ENCODE data around the gene TNFAIP2.

TNFAIP2 gene

GRCh38 chr14:103094406-103095209 lies 28.7 kb upstream of the TNFAIP2 start, which contains the start of gene EXOC3L4:
TSS of gene EXOC3L4 (plus strand) at chr14:103094725. CDS start at chr14:103100220, 5,495 bp downstream.
- DNase-seq, result no peak

DNA sequence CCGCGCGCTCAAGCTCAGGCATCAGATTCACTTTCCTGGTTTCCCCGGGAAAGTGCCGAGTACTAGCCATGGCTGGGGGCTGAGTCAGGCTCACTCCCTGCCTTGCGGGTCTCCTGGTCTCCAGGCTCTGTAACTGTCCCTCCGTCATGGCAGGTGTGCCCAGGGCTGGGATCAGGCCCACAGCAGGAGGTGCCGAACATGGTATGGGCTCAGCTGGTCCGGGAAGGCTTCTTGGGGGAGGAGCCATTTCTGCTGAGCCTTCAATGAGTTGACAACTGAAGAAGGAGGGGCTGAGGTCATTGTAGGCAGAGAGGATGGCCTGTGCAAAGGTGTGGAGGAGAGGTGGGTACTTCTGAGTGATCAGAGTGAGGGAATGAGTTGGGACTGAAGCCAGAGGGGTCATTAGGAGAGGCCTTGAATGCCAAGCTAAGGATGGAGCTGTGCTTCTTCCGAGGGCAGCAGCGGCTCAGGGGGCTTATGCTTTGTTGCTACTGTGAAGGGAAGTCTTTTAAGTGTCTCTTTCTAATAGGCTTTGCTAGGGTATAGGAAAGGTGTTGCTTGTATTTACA lies 28.0 kb upstream of the TNFAIP2 start:
- DNase-seq, result no peak

DNA sequence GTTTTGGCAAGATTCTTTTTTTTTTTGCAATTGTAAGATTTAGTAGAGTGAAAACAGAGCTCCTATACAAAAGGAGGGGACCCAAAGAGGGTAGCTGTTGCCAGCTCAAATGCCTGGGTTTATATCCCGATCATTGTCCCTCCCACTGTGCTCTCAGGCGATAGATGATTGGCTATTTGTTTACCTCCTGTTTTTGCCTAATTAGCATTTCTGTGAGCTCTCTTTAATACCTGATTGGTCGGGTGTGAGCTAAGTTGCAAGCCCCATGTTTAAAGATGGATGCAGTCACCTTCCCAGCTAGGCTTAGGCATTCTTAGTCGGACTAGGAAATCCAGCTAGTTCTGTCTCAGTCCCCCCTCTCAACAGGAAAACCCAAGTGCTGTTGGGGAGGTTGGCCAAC lies 26.9 kb upstream of the TNFAIP2 start:
- no peak for DNase-seq

DNA sequence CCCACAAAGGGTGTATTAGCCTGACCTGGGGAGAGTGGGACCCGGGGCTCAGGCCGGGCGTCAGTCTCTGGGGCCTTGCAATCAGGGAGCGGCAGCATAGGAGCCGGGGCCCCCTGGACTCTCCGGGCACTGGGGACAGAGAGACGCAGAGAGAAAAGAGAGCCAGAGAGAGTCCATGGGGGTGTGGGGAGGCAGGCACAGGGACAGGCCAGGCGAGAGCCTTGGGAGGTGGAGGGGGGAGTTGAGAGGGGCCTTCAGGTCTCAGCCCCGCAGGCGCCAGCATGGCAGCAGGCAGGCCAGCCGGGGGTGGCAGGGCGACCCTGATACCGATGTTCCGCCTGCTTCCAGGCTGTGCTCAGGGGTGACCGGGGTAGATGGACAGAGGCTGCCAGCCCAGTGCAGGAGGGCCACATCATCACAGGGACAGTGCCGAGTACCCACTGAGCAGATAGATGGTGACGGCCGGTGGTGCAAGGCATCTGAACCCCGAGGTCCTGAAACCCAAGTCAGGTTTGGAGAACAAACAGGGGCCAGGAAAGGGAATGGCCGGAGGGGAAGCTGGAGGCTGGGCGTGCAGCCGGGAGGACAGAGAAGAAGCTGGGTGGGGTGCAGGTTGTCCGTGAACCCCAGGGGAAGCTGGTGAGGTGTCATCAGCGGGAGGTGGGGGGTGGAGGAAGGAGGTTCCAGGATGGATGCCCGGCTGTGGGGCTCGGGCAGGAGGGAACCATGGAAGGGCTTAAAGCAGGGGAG lies 25.8 kb upstream of the TNFAIP2 start:
- no peak for DNase-seq

GRCh38 chr14:103097994-103098957 lies 25.0 kb upstream of the TNFAIP2 start:
- no peak for DNase-seq

DNA sequence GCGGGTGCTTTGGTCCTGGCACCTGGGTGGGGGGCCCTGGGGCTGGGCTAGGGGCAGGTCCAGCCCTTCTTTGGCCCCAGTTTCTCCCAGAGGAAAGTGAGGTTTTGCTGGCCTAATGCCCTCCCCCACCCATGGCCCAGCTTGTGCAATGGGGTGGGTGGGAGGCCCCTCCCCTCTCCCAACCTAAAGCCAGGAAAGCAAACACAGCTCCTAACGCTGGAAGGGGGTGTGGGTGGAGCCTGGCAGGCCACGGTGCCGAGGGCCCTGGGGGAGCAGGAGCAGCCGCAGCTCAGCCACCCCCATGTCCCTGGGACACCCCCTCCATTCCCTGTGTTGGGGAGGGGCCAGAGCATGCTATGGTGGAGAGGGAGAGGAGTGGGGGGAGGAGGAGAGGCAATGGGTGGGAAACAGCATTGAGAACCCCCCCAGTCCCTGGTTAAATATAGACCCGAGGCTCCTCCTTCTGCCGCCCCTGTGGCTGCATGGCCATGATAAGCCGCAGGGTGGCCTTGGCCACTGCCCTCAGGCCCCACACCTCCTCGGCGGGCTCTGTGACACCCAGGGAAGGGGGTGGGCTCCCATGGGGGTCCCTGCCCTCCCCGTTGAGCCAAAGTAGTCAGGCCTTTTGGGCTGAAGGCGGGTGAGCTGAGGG lies 24.1 kb upstream of the TNFAIP2 start:
- no peak for DNase-seq

GRCh38 chr14:103099733-103100280 lies 23.5 kb upstream of the TNFAIP2 start:
- no peak for DNase-seq

GRCh38 chr14:103100281-103101121 lies 22.8 kb upstream of the TNFAIP2 start:
- DNase-seq, result no peak

GRCh38 chr14:103101257-103101962 lies 21.9 kb upstream of the TNFAIP2 start:
- no peak for DNase-seq

GRCh38 chr14:103101963-103102688 lies 21.1 kb upstream of the TNFAIP2 start:
- peak; percentile 65 for DNase-seq

- DNase-seq, result no peak
Measured at GRCh38 chr14:103102689-103103260, 20.5 kb upstream of the TNFAIP2 start.

- DNase-seq, result peak; percentile 79
Measured at GRCh38 chr14:103103461-103104388, 19.5 kb upstream of the TNFAIP2 start.

DNA sequence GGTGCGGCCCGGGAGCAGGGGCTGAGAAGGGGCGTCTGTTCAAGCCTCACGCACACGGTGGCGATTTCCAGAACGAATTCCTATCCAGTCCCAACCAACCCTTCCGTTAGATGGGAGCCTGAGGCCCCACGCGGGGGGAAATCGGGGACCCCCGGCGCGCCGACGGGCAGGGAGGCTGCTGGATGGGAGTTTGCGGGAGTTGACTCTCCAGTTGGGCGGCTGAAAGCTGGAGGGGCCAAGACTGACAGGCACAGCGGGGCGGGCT lies 18.9 kb upstream of the TNFAIP2 start:
- DNase-seq, result no peak

GRCh38 chr14:103104654-103105452 lies 18.4 kb upstream of the TNFAIP2 start:
- DNase-seq, result peak; percentile 83

- no peak for DNase-seq
Measured at GRCh38 chr14:103105580-103106150, 17.6 kb upstream of the TNFAIP2 start.

DNA sequence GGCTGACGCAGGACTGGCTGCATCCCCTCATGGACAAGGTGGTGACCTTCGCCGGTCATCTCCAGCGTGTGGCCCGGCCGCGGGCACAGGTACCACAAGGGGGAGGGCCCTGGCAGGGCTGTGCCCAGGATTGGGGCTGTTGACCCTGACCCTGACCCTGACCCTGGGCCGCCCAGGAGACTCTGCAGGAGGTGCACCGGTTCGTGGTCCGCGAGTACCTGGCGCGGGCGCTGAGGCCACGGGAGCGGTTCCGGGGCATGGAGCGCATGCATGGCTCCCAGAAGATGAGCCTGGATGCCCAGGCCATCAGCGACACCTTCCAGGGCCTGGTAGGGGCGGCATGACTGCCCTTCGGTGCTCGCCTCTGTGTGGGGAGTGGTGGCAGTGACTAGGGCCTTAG lies 15.8 kb upstream of the TNFAIP2 start:
- DNase-seq, result no peak

All from eye (tissue), 1 donor.